Measurements from ENCODE around the gene SLC2A2.

SLC2A2 gene

DNA sequence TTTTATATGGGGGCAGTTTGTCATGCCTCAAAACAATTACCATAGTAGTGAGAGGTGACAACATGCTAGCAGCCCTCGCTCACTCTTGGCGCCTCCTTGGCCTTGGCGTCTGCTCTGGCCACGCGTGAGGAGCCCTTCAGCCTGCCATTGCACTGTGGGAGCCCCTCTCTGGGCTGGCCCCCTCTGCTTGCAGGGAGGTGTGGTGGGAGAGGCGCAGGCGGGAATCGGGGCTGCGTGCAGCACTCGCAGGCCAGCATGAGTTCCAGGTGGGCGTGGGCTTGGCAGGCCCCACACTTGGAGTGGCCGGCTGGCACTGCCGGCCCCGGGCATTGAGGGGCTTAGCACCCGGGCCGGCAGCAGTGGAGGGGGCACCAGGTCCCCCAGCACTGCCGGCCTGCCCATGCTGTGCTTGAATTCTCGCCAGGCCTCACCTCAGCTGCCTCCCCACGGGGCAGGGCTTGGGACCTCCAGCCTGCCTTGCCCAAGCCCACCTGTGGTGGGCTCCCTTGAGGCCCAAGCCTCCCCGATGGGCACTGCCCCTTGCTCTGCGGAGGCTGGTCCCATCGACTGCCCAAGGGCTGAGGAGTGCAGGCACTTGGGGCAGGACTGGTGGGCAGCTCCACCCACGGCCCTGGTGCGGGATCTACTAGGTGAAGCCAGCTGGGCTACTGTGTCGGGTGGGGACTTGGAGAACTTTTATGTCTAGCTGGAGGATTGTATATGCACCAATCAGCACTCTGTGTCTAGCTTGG is 79.3 kb downstream of the SLC2A2 start:
- TF ChIP-seq, protein P1, sequence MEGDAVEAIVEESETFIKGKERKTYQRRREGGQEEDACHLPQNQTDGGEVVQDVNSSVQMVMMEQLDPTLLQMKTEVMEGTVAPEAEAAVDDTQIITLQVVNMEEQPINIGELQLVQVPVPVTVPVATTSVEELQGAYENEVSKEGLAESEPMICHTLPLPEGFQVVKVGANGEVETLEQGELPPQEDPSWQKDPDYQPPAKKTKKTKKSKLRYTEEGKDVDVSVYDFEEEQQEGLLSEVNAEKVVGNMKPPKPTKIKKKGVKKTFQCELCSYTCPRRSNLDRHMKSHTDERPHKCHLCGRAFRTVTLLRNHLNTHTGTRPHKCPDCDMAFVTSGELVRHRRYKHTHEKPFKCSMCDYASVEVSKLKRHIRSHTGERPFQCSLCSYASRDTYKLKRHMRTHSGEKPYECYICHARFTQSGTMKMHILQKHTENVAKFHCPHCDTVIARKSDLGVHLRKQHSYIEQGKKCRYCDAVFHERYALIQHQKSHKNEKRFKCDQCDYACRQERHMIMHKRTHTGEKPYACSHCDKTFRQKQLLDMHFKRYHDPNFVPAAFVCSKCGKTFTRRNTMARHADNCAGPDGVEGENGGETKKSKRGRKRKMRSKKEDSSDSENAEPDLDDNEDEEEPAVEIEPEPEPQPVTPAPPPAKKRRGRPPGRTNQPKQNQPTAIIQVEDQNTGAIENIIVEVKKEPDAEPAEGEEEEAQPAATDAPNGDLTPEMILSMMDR (IDR thresholded peaks at IDR 0.05): no peak
